HG03575 (cell line): ENCODE data around the gene FREM3.
A peak's percentile ranks its signal among the peaks of the same experiment; 100 is the strongest.
"Not testable (repeated sequence)": the region's sequence is repeated elsewhere in the genome, so short reads cannot be mapped to it uniquely, and the experiment has no call there.

Experiments
- ATAC-seq: cut with Tn5 transposase; IDR thresholded peaks from one replicate; pipeline ENCODE4 v1.9.1; 2021; ENCODE audit not compliant: unreplicated experiment, insufficient number of reproducible peaks, low FRiP score; ENCODE audit errors: extremely low read depth

Gene FREM3

DNA sequence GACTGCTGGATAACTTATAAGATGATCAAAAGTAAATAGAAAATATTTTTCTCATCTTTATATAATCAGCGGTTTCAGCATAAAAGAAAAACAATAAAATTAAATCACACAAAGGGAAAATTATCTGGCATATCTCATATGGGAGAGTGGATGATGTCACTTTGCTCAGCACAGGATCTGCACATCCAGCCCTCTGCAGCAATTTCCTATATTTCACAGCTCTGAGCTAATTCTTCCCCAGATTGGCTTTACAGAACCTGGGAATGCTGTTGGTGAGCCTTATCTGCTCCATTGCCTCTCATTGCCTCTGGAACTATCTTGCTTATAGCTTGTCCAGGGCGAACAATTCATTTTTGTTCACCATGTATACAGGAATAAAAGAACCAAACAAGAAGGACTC, 21.0 kb downstream of the FREM3 start:
- no peak for ATAC-seq

DNA sequence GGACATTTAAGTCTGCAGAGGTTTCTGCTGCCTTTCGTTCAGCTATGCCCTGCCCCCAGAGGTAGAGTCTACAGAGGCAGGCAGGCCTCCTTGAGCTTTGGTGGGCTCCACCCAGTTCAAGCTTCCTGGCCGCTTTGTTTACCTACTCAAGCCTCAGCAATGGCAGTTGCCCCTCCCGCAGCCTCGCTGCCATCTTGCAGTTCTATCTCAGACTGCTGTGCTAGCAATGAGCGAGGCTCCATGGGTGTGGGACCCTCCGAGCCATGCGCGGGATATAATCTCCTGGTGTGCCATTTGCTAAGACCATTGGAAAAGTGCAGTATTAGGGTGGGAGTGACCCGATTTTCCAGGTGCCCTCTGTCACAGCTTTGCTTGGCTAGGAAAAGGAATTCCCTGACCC, 26.8 kb downstream of the FREM3 start:
- ATAC-seq: not testable (repeated sequence)

DNA sequence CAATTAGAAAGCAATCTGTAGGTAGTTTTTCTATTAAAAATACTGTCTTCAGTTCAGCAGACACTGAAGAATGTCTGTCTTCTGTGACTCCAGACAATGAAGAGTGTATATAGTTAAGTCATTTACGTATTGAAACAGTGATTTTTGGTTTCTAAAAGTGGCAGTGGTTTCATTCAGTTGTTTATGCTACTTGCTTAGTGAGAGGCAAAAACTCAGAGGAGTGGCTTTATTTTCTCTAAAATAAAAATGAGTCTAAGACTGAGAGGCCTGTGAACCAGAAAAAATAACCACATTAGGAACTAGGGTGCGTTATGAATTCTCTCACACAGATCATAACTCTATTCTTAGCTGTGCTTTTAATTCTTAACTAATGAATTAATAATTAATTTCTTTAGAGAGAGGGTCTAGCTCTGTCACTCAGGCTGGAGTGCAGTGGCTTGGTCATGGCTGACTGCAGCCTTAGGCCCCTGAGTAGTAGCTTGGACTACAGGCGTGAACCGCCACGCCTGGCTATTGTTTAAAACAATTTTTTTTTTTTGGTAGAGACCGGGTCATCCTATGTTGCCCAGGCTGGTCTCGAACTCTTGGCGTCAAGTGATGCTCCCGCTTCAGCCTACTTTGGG, 31.4 kb downstream of the FREM3 start:
- ATAC-seq: peak; percentile 97

DNA sequence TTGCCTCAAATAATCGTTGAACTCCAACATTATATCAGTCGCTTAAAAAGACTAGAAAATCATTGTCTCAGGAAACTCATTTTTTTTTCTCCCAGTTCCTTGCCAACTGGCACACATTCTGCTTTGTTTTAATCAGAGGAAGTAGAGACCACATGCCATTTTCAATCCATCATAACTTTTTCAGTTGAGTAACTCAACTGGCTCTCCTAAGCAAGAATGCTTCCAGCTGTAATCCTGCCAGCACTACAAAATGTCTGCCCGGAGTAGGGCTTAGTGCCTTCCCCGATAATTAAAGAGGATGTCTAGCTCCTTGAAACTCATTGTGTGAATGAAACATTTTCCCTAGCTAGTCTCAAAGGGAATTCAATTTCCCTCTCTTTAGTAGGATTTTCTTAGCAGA, 33.0 kb downstream of the FREM3 start:
- no peak for ATAC-seq

DNA sequence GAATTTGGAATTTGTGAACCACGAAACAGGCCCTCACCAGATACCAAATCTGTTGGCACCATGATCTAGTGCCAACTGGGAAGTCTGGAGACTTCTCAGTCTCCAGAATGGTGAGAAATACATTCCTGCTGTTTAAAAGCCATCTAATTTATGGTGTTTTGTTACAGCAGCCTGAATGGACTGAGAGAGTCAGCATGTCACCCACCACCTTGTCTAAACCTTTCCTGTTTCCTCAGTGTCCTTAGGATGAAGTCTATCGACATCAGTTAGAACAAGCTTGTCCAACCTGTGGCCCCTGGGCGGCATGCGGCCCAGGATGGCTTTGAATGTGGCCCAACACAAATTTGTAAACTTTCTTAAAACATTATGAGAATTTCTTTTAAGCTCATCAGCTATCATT, 42.1 kb downstream of the FREM3 start:
- no peak for ATAC-seq

DNA sequence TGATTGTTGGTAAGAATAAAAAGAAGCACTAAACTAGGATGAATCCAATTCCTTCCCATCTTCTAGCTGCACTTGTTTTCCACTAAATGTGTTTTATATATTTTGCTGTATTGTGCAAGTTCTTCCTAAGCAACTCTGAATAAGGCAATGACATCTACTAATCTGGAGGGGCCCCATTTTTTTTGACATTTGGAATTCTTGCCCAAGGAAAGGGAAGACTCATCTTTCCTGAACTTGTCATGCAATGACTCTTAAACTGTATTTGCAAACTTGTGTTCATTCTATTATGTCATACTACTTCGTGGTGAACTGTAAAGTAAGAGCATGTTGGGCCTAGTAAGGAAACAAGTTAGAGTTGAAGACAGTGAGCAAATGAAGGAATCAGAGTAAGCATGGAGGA, 45.9 kb downstream of the FREM3 start:
- ATAC-seq: no peak

DNA sequence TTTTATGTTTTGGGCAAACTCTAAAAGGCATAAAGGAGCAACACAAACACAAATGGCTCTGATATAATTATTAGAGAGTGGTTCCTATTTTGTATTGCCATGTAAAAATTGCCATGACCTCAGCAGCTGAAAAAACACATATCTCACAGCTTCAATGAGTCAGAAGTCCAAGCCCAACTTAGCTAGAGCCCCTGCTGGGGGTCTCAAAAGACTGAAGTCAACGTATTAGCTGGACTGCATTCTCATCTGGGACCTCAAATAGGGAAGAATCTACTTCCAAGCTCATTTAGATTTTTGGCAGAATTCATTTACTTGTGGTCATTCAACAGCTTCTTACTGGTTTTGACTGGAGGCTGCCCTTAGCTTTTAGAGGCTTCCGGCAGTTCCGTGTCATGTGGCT, 47.4 kb downstream of the FREM3 start:
- no peak for ATAC-seq

DNA sequence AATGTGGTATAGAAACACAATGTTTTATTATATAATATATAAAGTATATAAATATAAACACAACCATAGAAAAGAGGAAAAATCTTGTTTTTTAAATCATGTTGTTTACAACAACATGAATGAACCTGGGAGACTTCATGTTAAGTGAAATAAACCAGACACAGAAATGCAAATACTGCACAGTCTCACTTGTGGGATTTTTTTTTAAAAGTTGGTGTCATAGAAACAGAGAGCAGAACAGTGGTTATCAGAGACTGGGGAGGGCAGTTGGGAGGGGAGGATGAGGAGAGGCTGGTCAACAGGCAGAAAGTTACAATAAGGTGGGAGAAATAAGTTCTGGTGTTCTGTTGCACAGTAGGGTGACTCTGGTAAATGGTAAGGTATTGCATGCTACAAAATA, 57.1 kb downstream of the FREM3 start:
- no peak for ATAC-seq

DNA sequence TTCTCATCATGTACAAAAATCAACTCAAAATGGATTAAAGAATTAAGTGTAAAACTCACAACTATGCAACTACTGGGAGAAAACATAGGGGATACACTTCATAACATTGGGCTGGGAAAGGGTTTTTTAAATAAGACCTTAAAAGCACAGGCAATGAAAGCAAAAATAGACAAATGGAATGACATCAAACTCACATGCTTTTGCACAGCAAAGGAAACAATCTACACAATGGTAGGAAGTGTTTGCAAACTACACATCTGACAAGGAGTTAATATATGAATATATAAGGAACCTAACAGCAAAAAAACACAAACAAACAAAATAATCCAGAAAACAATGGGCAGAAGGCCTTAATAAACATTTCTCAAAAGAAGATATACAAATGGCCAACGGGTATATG, 57.9 kb downstream of the FREM3 start:
- ATAC-seq: no peak

DNA sequence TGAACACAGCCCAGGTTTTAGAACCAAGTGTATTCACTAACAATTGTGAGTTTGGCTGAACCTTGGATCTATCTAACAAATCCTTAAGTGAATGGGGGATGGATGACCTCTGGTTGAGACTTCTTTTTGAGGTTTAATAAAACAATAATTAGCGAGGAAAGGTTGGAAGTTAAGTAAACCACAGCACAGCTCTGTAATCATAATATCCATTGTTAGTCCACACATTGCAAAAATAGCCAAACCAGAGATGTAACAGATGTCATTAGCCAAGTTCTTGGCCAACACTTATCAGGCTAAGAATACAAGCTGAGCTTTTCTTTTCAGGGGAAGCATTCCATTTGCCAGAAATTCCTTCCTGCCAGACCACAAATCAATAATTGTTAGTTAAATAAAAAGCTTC, 59.1 kb downstream of the FREM3 start:
- no peak for ATAC-seq

DNA sequence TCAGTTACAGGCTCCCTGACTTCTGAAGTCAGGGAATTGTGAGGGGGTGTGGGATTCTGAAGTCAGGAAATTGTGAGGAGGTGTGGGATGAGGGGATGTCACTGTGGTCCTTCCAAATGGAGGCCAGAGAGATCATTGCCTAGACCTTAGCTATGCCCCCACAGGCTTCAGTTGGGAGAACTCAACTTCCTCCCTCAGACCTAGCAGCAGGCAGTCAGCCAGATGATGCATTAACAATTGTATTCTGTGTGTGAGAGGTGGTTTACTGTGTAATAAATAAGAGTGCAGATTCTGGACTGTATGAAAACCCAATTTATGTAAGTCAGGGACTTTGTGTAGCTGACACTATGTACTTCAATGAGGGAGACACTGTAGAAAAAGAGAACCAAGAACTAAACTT, 65.7 kb downstream of the FREM3 start:
- no peak for ATAC-seq

DNA sequence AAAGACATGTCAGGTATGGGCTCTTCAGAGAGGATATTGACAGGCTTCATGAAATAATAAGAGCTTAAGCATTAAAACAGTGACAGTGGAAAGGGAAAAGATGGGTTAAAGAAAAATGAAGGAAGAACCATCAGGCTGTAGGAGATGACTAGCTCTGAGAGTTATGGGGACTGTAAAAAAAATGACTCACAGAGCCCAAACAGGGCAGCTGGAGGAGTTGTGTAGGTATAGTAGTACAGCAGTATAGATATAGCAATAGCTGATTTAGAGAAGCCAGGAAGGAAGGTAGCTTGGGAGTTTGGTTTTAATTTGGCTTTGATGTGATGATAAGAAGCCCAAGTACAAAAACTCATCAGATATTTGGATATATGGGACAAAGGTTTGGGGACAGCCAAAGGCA, 66.6 kb downstream of the FREM3 start:
- ATAC-seq: no peak

DNA sequence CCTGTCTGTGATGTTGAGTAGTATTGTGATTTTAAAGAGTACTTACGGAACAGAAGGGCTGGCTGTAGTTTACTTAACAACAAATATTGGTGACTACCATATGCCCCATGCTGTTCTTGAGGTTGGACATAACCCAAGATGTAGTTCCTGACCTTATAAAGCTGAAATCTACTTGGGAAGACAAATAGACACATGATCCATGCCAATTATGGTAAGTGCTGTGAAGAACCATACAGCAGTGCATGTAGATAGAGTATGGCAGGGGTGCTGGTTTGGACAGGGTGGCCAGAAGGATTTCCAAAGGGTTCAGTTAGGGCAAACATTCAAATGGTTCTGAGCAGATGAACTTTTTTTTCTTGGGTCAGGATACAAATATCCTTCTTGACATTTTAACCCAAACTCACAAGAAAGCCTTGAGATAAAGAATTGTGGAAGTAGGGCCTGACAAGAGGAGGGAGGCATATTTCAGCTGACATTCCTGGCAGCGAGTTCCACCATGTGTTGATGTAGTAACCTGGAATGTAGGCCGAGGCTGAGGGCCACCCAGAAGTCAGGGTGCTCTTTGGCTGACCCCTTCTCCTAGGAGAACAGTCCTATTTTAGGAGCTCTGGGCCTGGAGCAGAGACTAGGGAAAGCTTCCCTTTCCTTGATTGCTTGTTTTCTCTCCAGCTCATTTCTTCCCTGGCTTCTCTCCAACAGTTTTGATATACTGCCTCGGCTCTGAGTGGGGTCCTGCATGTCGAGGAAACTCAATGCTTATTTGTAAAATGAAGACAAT, 74.2 kb downstream of the FREM3 start:
- no peak for ATAC-seq

DNA sequence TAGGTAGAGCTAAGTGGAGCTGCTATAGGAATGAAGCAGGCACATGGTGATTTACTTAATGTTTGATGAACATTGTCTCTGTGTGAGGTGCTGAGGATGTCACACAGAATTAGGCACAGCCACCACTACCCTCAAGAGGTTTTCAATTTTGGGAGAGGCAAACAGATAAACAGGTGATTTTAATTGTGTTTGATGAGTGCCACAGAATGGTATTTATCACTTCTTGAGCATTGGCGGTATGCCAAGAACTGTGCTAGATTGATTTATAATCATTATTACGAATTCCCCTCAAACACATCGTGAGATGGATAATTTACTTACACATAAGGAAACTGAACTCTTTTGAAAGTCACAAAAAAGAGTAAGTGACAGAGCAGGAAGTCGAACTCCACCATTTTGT, 74.8 kb downstream of the FREM3 start:
- ATAC-seq: no peak

DNA sequence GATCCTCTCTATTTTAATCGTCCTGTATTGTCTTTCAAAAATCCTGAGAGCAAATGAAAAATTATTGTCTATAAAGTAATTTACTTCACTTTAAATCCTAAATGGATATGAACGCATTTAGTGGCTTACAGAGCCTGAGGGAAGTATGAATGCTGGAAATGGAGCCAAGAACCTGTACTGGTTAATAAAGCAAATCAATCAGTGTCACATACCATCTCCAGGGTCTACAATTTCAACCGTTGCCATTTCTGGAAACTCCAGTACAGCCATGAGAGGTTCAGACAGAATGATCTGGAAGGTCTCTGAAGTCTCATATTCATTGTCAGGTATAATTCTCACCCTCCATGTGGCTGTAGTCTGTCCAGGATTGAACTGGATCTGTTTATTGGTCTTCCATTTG, 76.6 kb downstream of the FREM3 start:
- no peak for ATAC-seq

DNA sequence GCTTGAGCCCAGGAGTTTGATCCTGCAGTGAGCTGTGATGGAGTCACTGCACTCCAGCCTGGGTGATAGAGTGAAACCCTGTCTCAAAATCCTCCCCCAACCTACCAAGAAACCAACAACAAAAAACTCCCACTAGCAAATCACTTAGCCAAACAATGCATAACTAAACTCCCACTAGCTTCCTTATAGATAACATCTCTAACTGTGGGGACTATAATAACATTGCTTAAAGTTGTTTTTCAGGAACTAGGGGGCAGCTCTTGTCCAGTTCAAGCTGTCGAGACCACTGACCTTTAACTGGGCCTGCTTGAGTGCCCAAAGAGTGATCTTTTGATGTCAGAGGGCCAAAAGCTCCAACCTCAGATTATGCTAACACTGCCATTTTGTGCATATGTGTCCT, 81.7 kb downstream of the FREM3 start:
- ATAC-seq: no peak

DNA sequence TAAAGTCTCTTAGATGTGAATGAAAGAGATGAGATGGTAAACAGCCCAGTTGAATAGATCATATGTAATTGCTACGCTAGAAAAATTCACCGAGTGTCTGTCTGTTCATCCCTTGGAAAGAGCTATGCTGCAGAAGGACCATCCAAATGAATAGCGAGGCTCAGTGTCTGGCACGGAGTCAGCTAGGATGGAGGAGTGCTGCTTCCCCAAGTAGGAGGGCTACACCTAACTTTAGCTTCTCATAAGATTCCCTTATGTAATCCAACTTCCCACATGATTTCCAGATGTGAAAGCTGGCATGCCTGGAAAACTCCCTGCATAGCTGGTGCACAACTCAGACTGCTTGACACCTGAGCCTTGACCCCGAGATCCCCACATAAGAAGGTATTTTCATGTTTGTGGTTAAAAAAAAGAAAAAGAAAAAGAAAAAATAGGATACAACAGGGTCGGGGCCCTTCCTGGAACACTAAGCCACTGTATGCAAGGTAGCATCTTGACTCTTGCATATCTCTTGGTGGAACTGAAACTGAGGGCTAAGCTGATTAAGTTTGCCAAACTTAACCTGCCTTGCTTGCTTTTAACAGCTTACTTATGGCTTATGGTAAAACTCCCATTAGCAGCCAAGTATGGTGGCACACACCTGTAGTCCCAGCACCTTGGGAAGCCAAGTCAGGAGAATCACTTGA, 82.3 kb downstream of the FREM3 start:
- no peak for ATAC-seq

DNA sequence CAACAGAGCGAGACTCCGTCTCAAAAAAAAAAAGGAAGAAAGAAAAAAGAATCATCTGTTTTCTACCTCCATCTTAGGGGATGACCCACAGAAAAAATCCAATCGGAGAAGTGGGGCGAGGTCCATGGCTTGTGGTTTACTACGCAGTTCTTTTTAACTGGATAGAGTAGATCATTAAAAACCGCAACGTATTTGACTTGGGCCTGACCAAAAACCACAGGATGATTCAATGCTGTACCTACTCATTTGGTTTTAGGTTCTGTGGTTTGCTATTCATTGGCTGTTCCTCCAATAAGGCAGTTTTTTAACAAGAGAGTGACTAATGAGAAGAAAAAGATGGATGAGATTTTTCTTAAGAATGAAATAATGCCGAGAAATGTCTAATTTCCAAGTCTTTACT, 83.7 kb downstream of the FREM3 start:
- ATAC-seq: peak; percentile 71

DNA sequence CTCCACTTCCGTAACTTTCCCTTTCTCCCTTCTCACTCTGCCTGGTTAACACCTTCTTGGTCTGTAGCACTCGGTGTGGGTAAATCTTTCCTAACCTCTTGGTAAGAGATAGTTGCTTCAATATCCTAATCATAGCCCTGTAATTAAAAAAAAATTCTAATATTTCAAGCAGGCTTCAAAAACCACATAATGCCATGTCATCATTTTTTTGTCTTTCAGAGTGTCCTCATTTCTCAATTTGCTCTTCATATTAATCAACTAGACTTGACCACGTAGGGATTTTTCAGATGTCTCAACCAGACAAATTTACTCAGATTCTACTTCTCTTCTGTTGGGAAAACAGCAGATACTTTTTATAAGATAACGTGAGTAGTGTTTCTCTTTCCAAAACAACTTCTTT, 91.0 kb downstream of the FREM3 start:
- ATAC-seq: no peak

DNA sequence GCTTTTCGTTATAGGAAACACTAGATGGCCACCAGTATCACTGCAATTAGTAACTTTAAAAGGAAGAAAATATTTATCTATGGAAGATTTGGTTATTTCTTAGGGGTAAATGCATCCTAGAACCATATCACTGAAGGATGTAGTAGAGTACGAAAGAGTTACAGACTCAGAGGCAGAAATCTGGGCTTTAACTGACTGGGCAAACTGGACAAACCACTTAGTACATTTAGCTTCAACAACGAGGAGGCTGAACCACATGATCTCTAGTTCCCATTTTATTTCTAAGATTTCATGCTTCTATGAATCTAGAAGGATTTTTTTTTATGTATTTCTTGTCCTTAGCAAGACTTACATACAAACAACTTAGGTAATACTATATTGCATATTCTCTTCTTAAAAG, 94.0 kb downstream of the FREM3 start:
- no peak for ATAC-seq
